Caco-2 (cell line): ENCODE results near the gene SCGN. TPM values are rescaled to one million over a fixed set of nuclear protein-coding genes. Genes with fewer than 3 reads are reported as not detected.

ENCODE experiments used
- BruUV-seq: library from RNA; stranded (reverse); fragments of 400-500 nt; replicated peaks from 2 replicates; lab custom pipeline; 2021; lab: Mats Ljungman, UMichigan
- CTCF ChIA-PET: fragments of 300-600 bp; sonication (Branson Sonifier 250); formaldehyde crosslinking; loops from one replicate; lab custom pipeline; 2022; ENCODE audit warnings: antibody characterized with exemption; lab: Charles Lee
- POLR2A ChIA-PET: fragments of 300-600 bp; sonication (Branson Sonifier 250); formaldehyde crosslinking; loops from one replicate; lab custom pipeline; 2022; ENCODE audit warnings: antibody characterized with exemption; lab: Charles Lee
- DNase-seq, 2 experiments: peaks; one replicate each; pipeline versions ENCODE4 v3.0.0 to v3.0.0-alpha.2; 2020 to 2022
- H3K27me3 ChIP-seq: replicated peaks from 2 replicates; pipeline ENCODE4 v1.6.0; 2011; ENCODE audit warnings: low read length; ENCODE audit not compliant: control insufficient read depth, insufficient read depth
- H3K36me3 ChIP-seq: 2 replicates; pipeline ENCODE4 v1.5.1; 2011; ENCODE audit warnings: low read length; ENCODE audit not compliant: control insufficient read depth, insufficient read depth
- H3K4me1 ChIP-seq: fragments of 250-450 bp; sonication (Bioruptor Pico); 2 replicates; pipeline ENCODE4 v1.5.1; 2020; ENCODE audit warnings: mild to moderate bottlenecking
- H3K4me3 ChIP-seq: 2 replicates; pipeline ENCODE4 v1.5.1; 2011; ENCODE audit warnings: low read depth, mild to moderate bottlenecking, control low read depth, low read length
- H3K9me3 ChIP-seq: fragments of 250-450 bp; sonication (Bioruptor Pico); 2 replicates; pipeline ENCODE4 v1.5.1; 2020; ENCODE audit warnings: mild to moderate bottlenecking, moderate library complexity
- H3K27ac Mint-ChIP-seq: one replicate; pipeline ENCODE4 v1.8.0; 2022; ENCODE audit warnings: mixed read lengths; ENCODE audit not compliant: unreplicated experiment
- H3K27me3 Mint-ChIP-seq: one replicate; pipeline ENCODE4 v1.8.0; 2022; ENCODE audit warnings: mixed read lengths; ENCODE audit not compliant: insufficient read depth, unreplicated experiment
- H3K36me3 Mint-ChIP-seq: one replicate; pipeline ENCODE4 v1.8.0; 2022; ENCODE audit warnings: mild to moderate bottlenecking, mixed read lengths; ENCODE audit not compliant: insufficient read depth, unreplicated experiment
- H3K4me1 Mint-ChIP-seq: one replicate; pipeline ENCODE4 v1.8.0; 2022; ENCODE audit warnings: low read depth, mixed read lengths; ENCODE audit not compliant: unreplicated experiment
- H3K4me3 Mint-ChIP-seq: one replicate; pipeline ENCODE4 v1.8.0; 2022; ENCODE audit warnings: mild to moderate bottlenecking, moderate library complexity, mixed read lengths; ENCODE audit not compliant: unreplicated experiment
- H3K9me3 Mint-ChIP-seq: one replicate; pipeline ENCODE4 v1.8.0; 2022; ENCODE audit warnings: mixed read lengths; ENCODE audit not compliant: unreplicated experiment
- CTCF ChIP-seq, 2 experiments: fragments of 200-600 bp in 1 of 2; IDR thresholded peaks; 1 replicate in 1 of 2; 2 replicates in 1 of 2; pipeline versions ENCODE4 v1.5.1 to v1.8.0; 2011 to 2022; ENCODE audit warnings: antibody characterized with exemption in 1 of 2, control low read depth in 1 of 2, inconsistent platforms in 1 of 2, low read depth in 1 of 2, low read length in 1 of 2, mild to moderate bottlenecking in 1 of 2, moderate library complexity in 1 of 2; ENCODE audit not compliant: insufficient read depth in 1 of 2, severe bottlenecking in 1 of 2, unreplicated experiment in 1 of 2
- intact Hi-C: fragments of 100-400 bp; cut with micrococcal nuclease; formaldehyde crosslinking; loops from one replicate; pipeline ENCODE4 v1.10.0; 2022; ENCODE audit not compliant: unreplicated experiment
- total RNA-seq: library from RNA; stranded (reverse); gene quantifications from 2 replicates; pipeline ENCODE4 v1.2.3, GENCODE V29; 2022

Gene SCGN
- total RNA-seq, 1 experiment from 2014 or later, result 7.7 TPM

GRCh38 chr6:25613415-25613814 lies 38.6 kb upstream of the SCGN start:
- H3K4me3 Mint-ChIP-seq, result no peak overlapping the region
- H3K27me3 ChIP-seq, result no peaks in the 10 kb centered on the region
- no peaks in the 10 kb centered on the region; the same call in 1 of the 2 replicates for H3K36me3 ChIP-seq
- no peak for DNase-seq
- ChIA-PET CTCF (interaction anchor here (1.1 kb wide), 1 partner anchor 105 kb away, joined by 5 read pairs; no protein-coding TSS in a partner anchor), POLR2A (no interaction called here)
- H3K9me3 Mint-ChIP-seq, result no peaks in the 10 kb centered on the region
- intact Hi-C loops, result loop anchor here (5.0 kb wide), 1 partner anchor 104 kb away; no protein-coding TSS in a partner anchor
- no peak overlapping the region for H3K27ac Mint-ChIP-seq
- no peaks in the 10 kb centered on the region for H3K36me3 Mint-ChIP-seq
- no peak for TF ChIP-seq CTCF (IDR thresholded peaks at IDR 0.05; ENCODE audit: insufficient read depth in 1 of 2, low read depth in 1 of 2, low read length in 1 of 2, severe bottlenecking in 1 of 2, unreplicated experiment in 1 of 2)
- H3K9me3 ChIP-seq, result no peaks in the 10 kb centered on the region
- H3K4me3 ChIP-seq, result no peak overlapping the region
- H3K4me1 ChIP-seq, result no peaks in the 10 kb centered on the region
- no TSS peak for BruUV-seq
- H3K27me3 Mint-ChIP-seq, result no peaks in the 10 kb centered on the region
- H3K4me1 Mint-ChIP-seq, result no peaks in the 10 kb centered on the region

GRCh38 chr6:25614052-25614451 lies 38.0 kb upstream of the SCGN start:
- Histone ChIP-seq H3K4me1 (no peaks in the 10 kb centered on the region), H3K4me3 (no peak overlapping the region), H3K27me3 (no peaks in the 10 kb centered on the region), H3K36me3 (no peaks in the 10 kb centered on the region; the same call in 1 of the 2 replicates), H3K9me3 (no peaks in the 10 kb centered on the region)
- intact Hi-C loops, result loop anchor here (5.0 kb wide), 1 partner anchor 103 kb away; no protein-coding TSS in a partner anchor
- Mint-ChIP-seq H3K36me3 (no peaks in the 10 kb centered on the region), H3K4me1 (no peaks in the 10 kb centered on the region), H3K27me3 (no peaks in the 10 kb centered on the region), H3K9me3 (no peaks in the 10 kb centered on the region), H3K27ac (no peak overlapping the region), H3K4me3 (no peak overlapping the region)
- CTCF ChIA-PET, result interaction anchor here (1.1 kb wide), 1 partner anchor 104 kb away, joined by 5 read pairs; no protein-coding TSS in a partner anchor
- peak in 1 of 2 experiments; percentile 9 for TF ChIP-seq CTCF (IDR thresholded peaks at IDR 0.05; ENCODE audit: insufficient read depth in 1 of 2, low read depth in 1 of 2, low read length in 1 of 2, severe bottlenecking in 1 of 2, unreplicated experiment in 1 of 2)
- no TSS peak for BruUV-seq
- DNase-seq, result no peak
- POLR2A ChIA-PET, result no interaction called here

GRCh38 chr6:25615471-25615870 lies 36.5 kb upstream of the SCGN start:
- Mint-ChIP-seq H3K9me3 (no peaks in the 10 kb centered on the region), H3K27ac (no peak overlapping the region), H3K4me3 (no peak overlapping the region), H3K4me1 (no peaks in the 10 kb centered on the region), H3K36me3 (no peaks in the 10 kb centered on the region), H3K27me3 (no peaks in the 10 kb centered on the region)
- ChIA-PET CTCF (no interaction called here), POLR2A (no interaction called here)
- no peaks in the 10 kb centered on the region for H3K9me3 ChIP-seq
- intact Hi-C loops, result no loop called here
- TF ChIP-seq CTCF (IDR thresholded peaks at IDR 0.05; ENCODE audit: insufficient read depth in 1 of 2, low read depth in 1 of 2, low read length in 1 of 2, severe bottlenecking in 1 of 2, unreplicated experiment in 1 of 2), result no peak
- no peaks in the 10 kb centered on the region for H3K4me1 ChIP-seq
- no peaks in the 10 kb centered on the region for H3K27me3 ChIP-seq
- H3K4me3 ChIP-seq, result no peak overlapping the region
- DNase-seq, result no peak
- no peaks in the 10 kb centered on the region; the same call in 1 of the 2 replicates for H3K36me3 ChIP-seq
- BruUV-seq, result no TSS peak
